GM19438 (cell line): ENCODE measurements around the gene CARD14.
"Not testable (repeated sequence)": the region's sequence is repeated elsewhere in the genome, so short reads cannot be mapped to it uniquely, and the experiment has no call there.

ENCODE experiments used
- ATAC-seq: cut with Tn5 transposase; IDR thresholded peaks from one replicate; pipeline ENCODE4 v1.9.1; 2021; ENCODE audit warnings: low read depth; ENCODE audit not compliant: unreplicated experiment

CARD14 gene

DNA sequence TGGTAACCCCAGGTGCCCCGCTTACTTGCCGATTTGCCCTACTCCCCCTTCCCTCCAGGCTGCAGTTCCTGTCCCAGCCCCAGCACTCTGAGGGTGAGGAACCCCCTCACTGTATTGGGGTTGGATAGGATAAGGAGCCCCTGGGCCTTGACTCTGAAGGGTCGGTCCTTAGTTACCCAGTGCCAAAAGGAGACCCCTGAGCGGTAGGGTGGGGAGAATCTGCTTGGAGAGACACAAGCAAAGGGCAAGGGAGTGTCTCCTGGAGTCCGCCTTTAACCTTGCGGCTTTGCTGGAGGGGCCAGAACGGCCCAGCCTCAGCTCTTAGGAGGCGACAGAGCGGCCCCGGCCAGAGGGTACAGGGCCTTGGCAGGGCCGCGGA, 13.0 kb downstream of the CARD14 start:
- ATAC-seq: no peak

DNA sequence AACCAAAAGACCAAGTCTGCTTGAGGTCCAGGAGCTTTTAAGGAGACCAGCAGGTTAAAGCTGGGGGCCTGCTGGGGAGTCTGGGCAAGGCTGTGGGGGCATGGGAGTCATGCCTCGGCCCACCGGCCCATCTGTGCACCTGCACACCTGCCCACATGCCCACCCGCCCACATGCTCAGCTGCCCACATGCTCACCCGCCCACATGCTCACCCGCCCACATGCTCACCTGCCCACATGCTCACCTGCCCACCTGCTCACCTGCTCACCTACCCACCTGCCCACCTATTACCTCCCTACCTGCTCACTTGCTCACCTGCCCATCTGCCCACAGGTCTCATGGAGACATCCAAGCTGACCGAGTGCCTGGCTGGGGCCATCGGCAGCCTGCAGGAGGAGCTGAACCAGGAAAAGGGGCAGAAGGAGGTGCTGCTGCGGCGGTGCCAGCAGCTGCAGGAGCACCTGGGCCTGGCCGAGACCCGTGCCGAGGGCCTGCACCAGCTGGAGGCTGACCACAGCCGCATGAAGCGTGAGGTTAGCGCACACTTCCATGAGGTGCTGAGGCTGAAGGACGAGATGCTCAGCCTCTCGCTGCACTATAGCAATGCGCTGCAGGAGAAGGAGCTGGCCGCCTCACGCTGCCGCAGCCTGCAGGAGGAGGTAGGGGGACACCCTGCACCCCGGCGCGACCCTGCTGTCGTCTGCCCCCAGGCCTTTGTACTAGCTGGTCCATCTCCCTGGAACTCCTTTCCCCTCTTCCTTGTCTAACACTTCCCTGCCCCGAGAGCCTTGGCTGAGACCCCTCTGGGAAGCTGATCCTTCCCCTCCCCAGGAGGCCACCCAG, 14.0 kb downstream of the CARD14 start:
- no peak for ATAC-seq

DNA sequence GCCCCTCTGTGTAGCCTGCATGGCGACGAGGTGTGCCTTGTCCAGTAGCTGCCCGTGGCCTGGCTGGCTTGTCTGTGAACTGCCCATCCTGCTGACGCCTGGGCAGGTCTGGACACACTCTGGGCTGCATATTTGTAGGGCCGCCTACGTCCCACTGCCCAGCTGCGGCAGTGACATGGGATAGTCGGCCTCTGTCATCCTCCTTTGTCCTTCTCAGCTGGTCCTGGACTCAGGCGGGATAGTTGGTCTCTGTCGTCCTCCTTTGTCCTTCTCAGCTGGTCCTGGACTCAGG, 14.5 kb downstream of the CARD14 start:
- ATAC-seq: no peak

DNA sequence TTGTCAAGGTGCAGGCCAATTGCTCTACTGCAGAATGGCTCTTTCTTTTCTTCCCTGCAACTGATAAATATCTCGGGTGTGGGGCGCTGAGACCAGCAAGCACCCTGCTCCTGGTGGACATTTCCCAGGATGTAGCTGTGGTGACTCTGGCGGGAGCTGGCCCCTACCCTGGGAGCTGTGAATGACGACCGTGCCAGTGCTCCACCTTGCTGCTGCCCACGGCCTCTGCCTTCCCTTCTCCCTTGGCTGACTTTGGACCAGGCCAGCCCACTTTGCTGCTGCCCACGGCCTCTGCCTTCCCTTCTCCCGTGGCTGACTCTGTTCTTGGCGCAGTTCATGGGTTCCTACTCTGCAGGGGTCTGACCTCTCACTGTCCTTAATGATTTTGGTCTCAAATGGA, 16.1 kb downstream of the CARD14 start:
- no peak for ATAC-seq

DNA sequence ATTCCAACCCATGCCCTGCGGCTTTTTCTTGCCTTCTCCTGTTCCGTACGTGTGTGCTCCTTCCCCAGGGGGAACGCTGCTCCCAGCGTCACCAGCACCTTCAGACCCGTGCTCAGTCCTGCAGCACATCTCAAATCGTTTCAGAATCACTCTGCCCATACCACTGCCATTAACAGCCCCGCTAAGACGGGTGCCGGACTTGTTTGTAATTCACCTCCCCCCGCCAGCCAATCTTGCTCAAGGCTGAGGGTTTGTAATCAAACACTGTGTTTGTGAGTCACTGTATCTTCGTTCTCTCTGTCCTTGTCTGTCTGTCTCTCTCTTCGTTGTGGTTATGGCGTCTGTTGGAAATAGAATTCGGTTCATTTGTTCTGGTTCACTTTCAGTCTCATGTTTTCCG, 17.3 kb downstream of the CARD14 start:
- no peak for ATAC-seq

- no peak for ATAC-seq
Measured at GRCh38 chr17:80187515-80187941, 17.7 kb downstream of the CARD14 start.

DNA sequence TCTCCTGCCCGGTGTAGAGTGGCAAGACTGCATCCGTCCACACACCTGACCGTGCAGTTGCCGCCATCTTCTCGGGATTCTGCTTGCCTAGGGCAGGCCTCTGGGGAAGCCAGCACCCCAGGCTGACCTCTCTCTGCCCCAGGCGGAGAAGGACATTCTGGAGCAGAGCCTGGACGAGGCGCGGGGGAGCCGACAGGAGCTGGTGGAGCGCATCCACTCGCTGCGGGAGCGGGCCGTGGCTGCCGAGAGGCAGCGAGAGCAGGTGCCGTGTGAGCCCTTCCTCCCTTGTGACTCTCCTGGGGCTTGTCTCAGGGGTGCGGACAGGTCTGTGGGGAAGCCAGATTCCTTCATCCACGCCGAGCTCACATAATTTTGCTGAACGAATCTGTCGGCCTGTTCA, 19.8 kb downstream of the CARD14 start:
- ATAC-seq: no peak

GRCh38 chr17:80190716-80191115, 20.9 kb downstream of the CARD14 start:
- ATAC-seq: no peak

DNA sequence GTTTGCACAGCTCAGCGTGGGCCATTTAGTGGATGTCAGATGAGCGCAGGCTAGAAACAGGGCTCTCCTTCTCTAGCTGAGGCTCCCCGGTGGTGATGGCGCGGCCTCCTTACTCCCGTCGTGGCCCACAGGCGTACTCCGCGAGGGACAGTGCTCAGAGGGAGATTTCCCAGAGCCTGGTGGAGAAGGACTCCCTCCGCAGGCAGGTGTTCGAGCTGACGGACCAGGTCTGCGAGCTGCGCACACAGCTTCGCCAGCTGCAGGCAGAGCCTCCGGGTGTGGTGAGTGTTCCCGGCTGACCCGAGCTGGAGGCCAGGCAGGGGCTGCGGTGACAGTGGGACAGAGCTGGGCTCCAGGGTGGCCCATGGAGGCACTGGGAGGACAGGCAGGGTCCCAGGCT, 21.4 kb downstream of the CARD14 start:
- ATAC-seq: no peak

DNA sequence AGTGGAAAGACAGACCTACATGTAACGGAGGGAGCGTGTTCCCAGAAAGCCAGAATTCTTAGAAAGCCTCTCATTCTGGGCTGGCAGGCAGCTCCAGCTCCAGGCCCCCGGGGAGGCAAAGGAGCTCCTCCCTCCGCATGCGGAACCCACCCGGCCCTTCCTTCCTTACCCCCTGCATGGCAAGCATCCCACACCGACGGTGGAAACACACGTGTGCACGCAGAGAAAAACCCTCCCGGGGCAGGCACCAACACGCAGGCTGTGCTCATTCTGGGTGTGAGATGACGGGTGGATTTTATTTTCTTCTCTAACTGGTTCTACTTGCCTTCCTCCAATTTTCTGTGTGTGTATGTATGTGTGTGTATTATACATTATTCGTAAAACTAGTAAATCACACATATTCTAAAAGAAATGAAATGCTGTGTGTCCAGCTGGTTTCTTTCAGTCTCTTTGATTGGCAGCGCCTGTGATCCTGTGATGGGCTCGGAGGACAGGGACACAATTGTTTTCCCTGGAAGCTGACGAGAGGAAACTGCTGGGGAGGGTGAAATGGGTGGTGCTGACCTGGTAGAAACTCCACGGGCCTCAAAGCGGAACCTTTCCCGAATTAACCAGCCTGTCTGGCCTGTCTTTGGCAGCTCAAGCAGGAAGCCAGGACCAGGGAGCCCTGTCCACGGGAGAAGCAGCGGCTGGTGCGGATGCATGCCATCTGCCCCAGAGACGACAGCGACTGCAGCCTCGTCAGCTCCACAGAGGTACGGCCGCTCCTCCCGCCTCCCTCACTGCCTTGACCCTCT, 22.2 kb downstream of the CARD14 start:
- no peak for ATAC-seq

GRCh38 chr17:80195141-80195540, 25.3 kb downstream of the CARD14 start:
- ATAC-seq: no peak

GRCh38 chr17:80195671-80196529, 26.1 kb downstream of the CARD14 start:
- ATAC-seq: no peak

DNA sequence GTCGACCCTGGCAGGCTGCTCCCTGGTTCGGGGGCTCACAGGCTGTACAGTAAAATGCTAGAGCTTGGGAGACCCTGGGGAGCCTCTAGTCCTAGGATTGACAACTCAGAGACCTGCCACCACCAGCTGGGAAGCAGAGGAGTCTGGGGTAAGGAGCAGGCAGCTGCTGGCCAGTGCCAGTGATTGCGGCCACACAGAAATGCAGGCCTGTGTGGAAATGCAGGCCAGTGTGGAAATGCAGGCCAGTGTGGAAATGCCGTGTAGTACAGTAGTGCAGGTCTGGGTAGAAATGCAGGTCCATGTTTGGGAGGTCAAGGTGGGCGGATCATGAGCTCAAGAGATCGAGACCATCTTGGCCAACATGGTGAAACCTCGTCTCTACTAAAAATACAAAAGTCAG, 26.8 kb downstream of the CARD14 start:
- ATAC-seq: no peak

DNA sequence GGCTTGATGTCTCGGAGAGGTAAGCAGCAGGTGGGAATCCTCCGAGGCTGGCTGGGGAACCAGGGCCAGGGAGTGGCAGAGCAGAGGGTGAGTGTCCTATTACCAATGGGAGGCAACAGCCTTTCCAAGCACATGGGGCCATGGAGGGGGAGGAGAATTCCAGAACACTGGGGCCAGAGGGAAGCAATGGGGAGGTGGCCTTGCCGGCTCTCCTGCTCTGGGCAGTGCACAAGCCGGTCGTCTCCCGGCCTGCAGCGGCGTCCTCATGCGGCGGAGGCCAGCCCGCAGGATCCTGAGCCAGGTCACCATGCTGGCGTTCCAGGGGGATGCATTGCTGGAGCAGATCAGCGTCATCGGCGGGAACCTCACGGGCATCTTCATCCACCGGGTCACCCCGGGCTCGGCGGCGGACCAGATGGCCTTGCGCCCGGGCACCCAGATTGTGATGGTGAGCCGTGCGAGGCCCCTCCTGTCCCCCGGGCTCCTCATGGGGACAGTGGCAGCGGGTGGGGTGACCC, 28.4 kb downstream of the CARD14 start:
- no peak for ATAC-seq

DNA sequence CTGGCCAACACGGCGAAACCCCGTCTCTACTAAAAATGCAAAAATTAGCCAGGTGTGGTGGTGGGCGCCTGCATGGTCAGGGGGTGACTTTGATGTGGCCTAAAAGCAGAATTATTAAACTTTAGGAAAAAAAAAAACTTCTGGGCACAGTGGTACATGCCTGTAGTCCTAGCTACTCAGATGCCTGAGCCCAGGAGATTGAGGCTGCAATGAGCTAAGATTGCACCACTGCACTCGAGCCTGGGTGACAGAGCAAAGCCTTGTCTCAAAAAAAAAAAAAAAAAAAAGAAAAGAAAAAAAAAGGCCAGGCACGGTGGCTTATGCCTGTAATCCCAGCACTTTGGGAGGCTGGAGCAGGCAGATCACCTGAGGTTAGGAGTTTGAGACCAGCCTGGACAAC, 29.5 kb downstream of the CARD14 start:
- ATAC-seq: not testable (repeated sequence)

DNA sequence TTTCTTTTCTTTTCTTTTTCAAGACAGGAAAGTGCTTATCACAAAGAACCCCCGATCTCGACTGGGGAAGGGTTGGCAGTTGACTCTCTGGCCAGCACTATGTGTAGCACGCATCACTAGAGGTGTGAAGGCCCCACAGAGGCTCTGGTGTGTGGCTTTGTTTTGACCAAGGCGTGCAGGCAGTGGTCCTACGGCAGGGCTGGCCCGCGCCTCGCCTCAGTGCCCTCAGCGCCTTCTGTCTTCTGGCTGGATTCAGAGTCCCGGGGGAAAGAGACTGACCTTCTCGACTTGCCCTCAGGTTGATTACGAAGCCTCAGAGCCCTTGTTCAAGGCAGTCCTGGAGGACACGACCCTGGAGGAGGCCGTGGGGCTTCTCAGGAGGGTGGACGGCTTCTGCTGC, 31.6 kb downstream of the CARD14 start:
- ATAC-seq: no peak

DNA sequence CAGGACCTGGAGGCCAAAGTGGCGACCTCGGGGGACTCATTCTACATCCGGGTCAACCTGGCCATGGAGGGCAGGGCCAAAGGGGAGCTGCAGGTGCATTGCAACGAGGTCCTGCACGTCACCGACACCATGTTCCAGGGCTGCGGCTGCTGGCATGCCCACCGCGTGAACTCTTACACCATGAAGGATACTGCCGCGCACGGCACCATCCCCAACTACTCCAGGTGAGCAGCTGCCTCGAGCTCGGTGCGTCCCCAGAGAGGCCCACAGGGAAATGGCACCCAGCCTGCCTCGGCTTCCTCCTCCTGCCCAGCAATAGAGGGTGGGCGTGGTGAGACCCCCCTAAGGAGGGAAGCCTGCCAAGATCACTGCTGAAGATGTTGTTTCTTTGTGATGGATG, 32.4 kb downstream of the CARD14 start:
- ATAC-seq: no peak

DNA sequence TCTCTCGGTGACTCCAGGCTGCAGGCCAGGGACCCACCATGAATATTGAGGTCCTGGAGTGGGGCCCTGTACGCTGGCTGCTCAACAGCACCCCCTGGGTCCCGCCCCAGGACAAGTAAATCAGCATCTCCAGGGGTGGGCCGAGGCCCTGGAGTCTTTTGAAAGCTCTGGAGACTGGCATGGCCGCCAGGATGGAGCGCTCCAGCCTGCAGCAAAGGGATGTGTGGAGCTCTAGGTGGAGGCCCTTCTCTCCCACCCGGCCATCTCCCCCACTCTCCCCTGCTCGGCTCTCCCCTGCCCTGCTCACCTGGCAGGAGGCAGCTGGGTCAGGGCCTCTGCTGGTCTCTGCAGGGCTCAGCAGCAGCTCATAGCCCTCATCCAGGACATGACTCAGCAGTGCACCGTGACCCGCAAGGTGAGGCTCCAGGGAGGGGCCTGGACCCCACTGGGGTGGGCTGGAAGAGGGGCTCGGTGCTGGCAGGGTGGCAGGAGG, 33.7 kb downstream of the CARD14 start:
- ATAC-seq: no peak

- ATAC-seq: no peak
Measured at GRCh38 chr17:80204626-80205468, 35.0 kb downstream of the CARD14 start.

- no peak for ATAC-seq
Measured at GRCh38 chr17:80205811-80206210, 36.0 kb downstream of the CARD14 start.
